ENCODE results near the gene POLR1A.

The POLR1A gene

GRCh38 chr2:85987266-85988174 is 118.2 kb downstream of the POLR1A start:
- no peaks in the 10 kb centered on the region for H3K9me3 ChIP-seq
- TF ChIP-seq, protein P1, sequence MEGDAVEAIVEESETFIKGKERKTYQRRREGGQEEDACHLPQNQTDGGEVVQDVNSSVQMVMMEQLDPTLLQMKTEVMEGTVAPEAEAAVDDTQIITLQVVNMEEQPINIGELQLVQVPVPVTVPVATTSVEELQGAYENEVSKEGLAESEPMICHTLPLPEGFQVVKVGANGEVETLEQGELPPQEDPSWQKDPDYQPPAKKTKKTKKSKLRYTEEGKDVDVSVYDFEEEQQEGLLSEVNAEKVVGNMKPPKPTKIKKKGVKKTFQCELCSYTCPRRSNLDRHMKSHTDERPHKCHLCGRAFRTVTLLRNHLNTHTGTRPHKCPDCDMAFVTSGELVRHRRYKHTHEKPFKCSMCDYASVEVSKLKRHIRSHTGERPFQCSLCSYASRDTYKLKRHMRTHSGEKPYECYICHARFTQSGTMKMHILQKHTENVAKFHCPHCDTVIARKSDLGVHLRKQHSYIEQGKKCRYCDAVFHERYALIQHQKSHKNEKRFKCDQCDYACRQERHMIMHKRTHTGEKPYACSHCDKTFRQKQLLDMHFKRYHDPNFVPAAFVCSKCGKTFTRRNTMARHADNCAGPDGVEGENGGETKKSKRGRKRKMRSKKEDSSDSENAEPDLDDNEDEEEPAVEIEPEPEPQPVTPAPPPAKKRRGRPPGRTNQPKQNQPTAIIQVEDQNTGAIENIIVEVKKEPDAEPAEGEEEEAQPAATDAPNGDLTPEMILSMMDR (IDR thresholded peaks at IDR 0.05), result no peak
- no peaks in the 10 kb centered on the region for H3K4me1 ChIP-seq (ENCODE audit: control insufficient read depth in 1 of 2, insufficient read depth in 1 of 2, low read depth in 1 of 2, low read length in 1 of 2)
- H3K27ac ChIP-seq, result no peak overlapping the region
- H3K27me3 ChIP-seq, result no peaks in the 10 kb centered on the region
- no peak overlapping the region for H3K4me3 ChIP-seq (ENCODE audit: low read depth in 1 of 2, low read length in 1 of 2)
- H3K36me3 ChIP-seq, result no peaks in the 10 kb centered on the region

- Histone ChIP-seq H3K4me3 (ENCODE audit: low read depth in 1 of 2, low read length in 1 of 2) (no peak overlapping the region), H3K9me3 (no peaks in the 10 kb centered on the region), H3K4me1 (ENCODE audit: control insufficient read depth in 1 of 2, insufficient read depth in 1 of 2, low read depth in 1 of 2, low read length in 1 of 2) (no peaks in the 10 kb centered on the region), H3K27me3 (no peaks in the 10 kb centered on the region), H3K36me3 (no peaks in the 10 kb centered on the region), H3K27ac (no peak overlapping the region)
- TF ChIP-seq, protein P1 (IDR thresholded peaks at IDR 0.05), result no peak
Observed at GRCh38 chr2:85986121-85986520, 119.6 kb downstream of the POLR1A start.

GRCh38 chr2:85984788-85985187 is 120.9 kb downstream of the POLR1A start:
- TF ChIP-seq, protein P1 (IDR thresholded peaks at IDR 0.05), result no peak
- Histone ChIP-seq H3K27me3 (no peaks in the 10 kb centered on the region), H3K9me3 (no peaks in the 10 kb centered on the region), H3K4me3 (ENCODE audit: low read depth in 1 of 2, low read length in 1 of 2) (no peak overlapping the region), H3K27ac (no peak overlapping the region), H3K4me1 (ENCODE audit: control insufficient read depth in 1 of 2, insufficient read depth in 1 of 2, low read depth in 1 of 2, low read length in 1 of 2) (no peaks in the 10 kb centered on the region), H3K36me3 (no peaks in the 10 kb centered on the region)

DNA sequence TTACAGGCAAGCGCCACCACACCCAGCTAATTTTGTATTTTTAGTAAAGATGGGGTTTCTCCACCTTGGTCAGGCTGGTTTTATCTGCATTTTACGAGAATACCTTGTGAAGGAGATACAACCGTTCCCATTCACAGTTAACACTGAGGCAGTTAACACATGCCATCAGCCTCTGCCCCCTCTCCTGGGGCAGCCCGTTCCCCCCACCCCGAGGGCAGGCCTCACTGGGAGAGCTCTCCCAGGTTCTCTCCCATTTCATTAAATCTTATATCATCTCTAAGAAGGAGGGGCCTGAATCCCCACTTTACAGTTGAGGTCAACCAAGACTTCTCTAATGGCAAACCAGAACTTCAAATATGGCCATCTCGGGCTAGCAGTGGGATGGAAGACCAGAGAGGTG is 121.9 kb downstream of the POLR1A start:
- Histone ChIP-seq H3K4me3 (ENCODE audit: low read depth in 1 of 2, low read length in 1 of 2) (no peak overlapping the region), H3K36me3 (no peaks in the 10 kb centered on the region), H3K27ac (no peak overlapping the region), H3K9me3 (no peaks in the 10 kb centered on the region), H3K27me3 (no peaks in the 10 kb centered on the region), H3K4me1 (ENCODE audit: control insufficient read depth in 1 of 2, insufficient read depth in 1 of 2, low read depth in 1 of 2, low read length in 1 of 2) (no peaks in the 10 kb centered on the region)
- TF ChIP-seq, protein P1 (IDR thresholded peaks at IDR 0.05), result no peak

GRCh38 chr2:85981579-85982247 is 124.0 kb downstream of the POLR1A start:
- Histone ChIP-seq H3K27ac (no peak overlapping the region), H3K4me1 (ENCODE audit: control insufficient read depth in 1 of 2, insufficient read depth in 1 of 2, low read depth in 1 of 2, low read length in 1 of 2) (no peaks in the 10 kb centered on the region), H3K36me3 (no peaks in the 10 kb centered on the region), H3K4me3 (ENCODE audit: low read depth in 1 of 2, low read length in 1 of 2) (no peak overlapping the region), H3K9me3 (no peaks in the 10 kb centered on the region), H3K27me3 (no peaks in the 10 kb centered on the region)
- TF ChIP-seq, protein P1 (IDR thresholded peaks at IDR 0.05), result no peak
